Liver (tissue), 9 donors: ENCODE results near the gene KLHL30. TPM values are rescaled to one million over a fixed set of nuclear protein-coding genes. Genes with fewer than 3 reads are reported as not detected.

Experiments used
- DNase-seq: peaks from one replicate; pipeline ENCODE4 v3.0.0-alpha.2; 2017; ENCODE audit warnings: low spot score
- H3K27ac ChIP-seq, 2 donors: one replicate each; pipeline ENCODE4 v1.7.0; 2013; ENCODE audit warnings: inconsistent platforms in 2 of 2, low read length in 2 of 2, control low read depth in 1 of 2, low read depth in 1 of 2, mild to moderate bottlenecking in 1 of 2
- H3K27me3 ChIP-seq, 4 donors: one replicate each; pipeline versions ENCODE4 v1.6.1 to v1.7.0; 2013; ENCODE audit warnings: low read length in 3 of 4, inconsistent platforms in 1 of 4, mild to moderate bottlenecking in 1 of 4, moderate library complexity in 1 of 4; ENCODE audit not compliant: control insufficient read depth in 4 of 4, insufficient read depth in 4 of 4
- H3K36me3 ChIP-seq, 4 donors: one replicate each; pipeline versions ENCODE4 v1.6.1 to v1.7.0; 2013; ENCODE audit warnings: low read length in 3 of 4, mild to moderate bottlenecking in 3 of 4, low read depth in 1 of 4, moderate library complexity in 1 of 4; ENCODE audit not compliant: control insufficient read depth in 4 of 4, insufficient read depth in 3 of 4
- H3K4me1 ChIP-seq, 4 donors: one replicate each; pipeline versions ENCODE4 v1.6.1 to v1.7.0; 2013; ENCODE audit warnings: low read length in 3 of 4, mild to moderate bottlenecking in 3 of 4, moderate library complexity in 1 of 4; ENCODE audit not compliant: control insufficient read depth in 4 of 4, insufficient read depth in 4 of 4
- H3K4me3 ChIP-seq, 3 donors: one replicate each; pipeline versions ENCODE4 v1.6.1 to v1.7.0; 2013; ENCODE audit warnings: low read length in 3 of 3, control low read depth in 1 of 3, low read depth in 1 of 3, mild to moderate bottlenecking in 1 of 3
- H3K9ac ChIP-seq, 2 donors: one replicate each; pipeline ENCODE4 v1.7.0; 2013; ENCODE audit warnings: low read length in 2 of 2, mild to moderate bottlenecking in 2 of 2, moderate library complexity in 2 of 2, control low read depth in 1 of 2, low read depth in 1 of 2
- H3K9me3 ChIP-seq, 4 donors: one replicate each; pipeline versions ENCODE4 v1.6.1 to v1.7.0; 2013; ENCODE audit warnings: low read length in 3 of 4; ENCODE audit not compliant: control insufficient read depth in 4 of 4
- EGR1 ChIP-seq, 2 donors: IDR thresholded peaks; 2 replicates each; pipeline ENCODE4 v1.6.1; 2016 to 2018; ENCODE audit warnings: antibody characterized with exemption in 2 of 2, low read depth in 2 of 2
- FOXA1 ChIP-seq: IDR thresholded peaks from 2 replicates; pipeline ENCODE4 v1.6.1; 2016; ENCODE audit warnings: antibody characterized with exemption
- FOXA2 ChIP-seq: IDR thresholded peaks from 2 replicates; pipeline ENCODE4 v1.6.1; 2016; ENCODE audit warnings: antibody characterized with exemption
- GABPA ChIP-seq, 2 donors: IDR thresholded peaks in 1 of 2; conservative IDR thresholded peaks in 1 of 2; 2 replicates each; pipeline ENCODE4 v1.6.1; 2016; ENCODE audit warnings: antibody characterized with exemption in 2 of 2, mild to moderate bottlenecking in 1 of 2, moderate library complexity in 1 of 2
- HNF4A ChIP-seq, 2 donors: conservative IDR thresholded peaks; 2 replicates each; pipeline ENCODE4 v1.6.1; 2016; ENCODE audit warnings: antibody characterized with exemption in 2 of 2, mild to moderate bottlenecking in 2 of 2
- HNF4G ChIP-seq: IDR thresholded peaks from 2 replicates; pipeline ENCODE4 v1.6.1; 2016; ENCODE audit warnings: antibody characterized with exemption
- JUND ChIP-seq, 2 donors: IDR thresholded peaks; 2 replicates each; pipeline ENCODE4 v1.6.1; 2016; ENCODE audit warnings: antibody characterized with exemption in 2 of 2
- NR2F2 ChIP-seq: IDR thresholded peaks from 2 replicates; pipeline ENCODE4 v1.6.1; 2016; ENCODE audit warnings: antibody characterized with exemption
- RAD21 ChIP-seq, 2 donors: IDR thresholded peaks; 2 replicates each; pipeline ENCODE4 v1.6.1; 2016; ENCODE audit warnings: antibody characterized with exemption in 2 of 2, mild to moderate bottlenecking in 2 of 2
- RXRA ChIP-seq, 2 donors: IDR thresholded peaks; 2 replicates each; pipeline ENCODE4 v1.6.1; 2017 to 2018; ENCODE audit warnings: antibody characterized with exemption in 2 of 2, mild to moderate bottlenecking in 1 of 2
- SP1 ChIP-seq: IDR thresholded peaks from 2 replicates; pipeline ENCODE4 v1.6.1; 2018; ENCODE audit warnings: antibody characterized with exemption, mild to moderate bottlenecking
- TAF1 ChIP-seq: conservative IDR thresholded peaks from 2 replicates; pipeline ENCODE4 v1.6.1; 2016; ENCODE audit warnings: antibody characterized with exemption, mild to moderate bottlenecking
- YY1 ChIP-seq: IDR thresholded peaks from 2 replicates; pipeline ENCODE4 v1.6.1; 2016; ENCODE audit warnings: antibody characterized with exemption, mild to moderate bottlenecking
- WGBS: extraction: QIAGEN DNeasy Blood & Tissue Kit; methylation state at CpG from one replicate; pipeline ENCODE4 v1.1.7; 2013; 5-methylcytosine and 5-hydroxymethylcytosine counted together
- polyA plus RNA-seq, 2 donors: library from polyadenylated mRNA; stranded (reverse) in 1 of 2; unstranded in 1 of 2; fragments of 200-250 nt in 1 of 2; fragments of >200 nt in 1 of 2; fragmentation: Nextera tagmentation in 1 of 2; extraction: Ambion mirVana in 1 of 2; gene quantifications; one replicate each; pipeline versions ENCODE4 v1.2.1 to v1.2.3, GENCODE V29; 2013 to 2015
- total RNA-seq, 2 donors: library from RNA; depleted of rRNA; stranded (reverse); fragments of >200 nt; gene quantifications; one replicate each; pipeline ENCODE4 v1.2.3, GENCODE V29; 2014
- TF ChIP-seq, protein P1 (sequence below): IDR thresholded peaks from 2 replicates; pipeline ENCODE4 v1.6.1; 2016; ENCODE audit warnings: antibody characterized with exemption
- TF ChIP-seq, protein P2 (sequence below): IDR thresholded peaks from 2 replicates; pipeline ENCODE4 v1.6.1; 2016; ENCODE audit warnings: antibody characterized with exemption
- TF ChIP-seq, protein P3 (sequence below): IDR thresholded peaks from 2 replicates; pipeline ENCODE4 v1.6.1; 2016; ENCODE audit warnings: antibody characterized with exemption
- TF ChIP-seq, protein P4 (sequence below): IDR thresholded peaks from 2 replicates; pipeline ENCODE4 v1.6.1; 2016; ENCODE audit warnings: antibody characterized with exemption, mild to moderate bottlenecking
- TF ChIP-seq, protein P5 (sequence below): fragments of 150-350 bp; IDR thresholded peaks from 2 replicates; pipeline ENCODE4 v1.5.1; 2017; ENCODE audit warnings: improper control_type of control experiment, low read depth, low read length; ENCODE audit not compliant: missing input control
- donor health status: healthy.
- donor health status: healthy.
- donor health status: healthy.
- donor health status: healthy.
- donor health status: healthy.

The KLHL30 gene
- total and polyA plus RNA-seq, 4 donors, result 0.05 to 0.08 TPM; not detected in 2

DNA sequence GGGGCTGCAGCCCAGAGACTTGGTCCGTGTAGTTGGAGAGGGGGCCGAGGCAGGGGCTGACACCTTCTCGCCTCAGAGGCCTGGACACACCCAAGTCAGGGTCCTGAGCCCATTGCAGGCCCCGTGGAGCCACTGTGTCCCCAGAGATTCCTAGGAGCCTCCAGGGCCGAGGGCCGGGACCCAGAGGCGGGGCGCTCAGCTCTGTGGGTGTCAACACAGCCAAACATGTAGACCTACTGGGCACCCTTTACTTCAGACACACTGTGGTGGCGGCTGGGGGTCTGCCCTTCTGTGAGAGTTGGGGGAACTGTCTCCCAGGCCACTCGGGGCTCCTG is 38.8 kb upstream of the KLHL30 start:
- Histone ChIP-seq H3K36me3 (peaks cover 0 to 2% (median 0%) of the 10 kb centered on the region in 4 donors), H3K4me1 (peaks cover 2 to 8% (median 5%) of the 10 kb centered on the region in 4 donors), H3K27me3 (no peaks in the 10 kb centered on the region), H3K27ac (no peak overlapping the region), H3K9me3 (no peaks in the 10 kb centered on the region), H3K4me3 (no peak overlapping the region), H3K9ac (no peak overlapping the region)
- DNase-seq, result no peak
- TF ChIP-seq FOXA1 (no peak), GABPA (IDR thresholded peaks at IDR 0.05 in 1 of 2, conservative IDR thresholded peaks at IDR 0.05 in 1 of 2) (no peak), HNF4A (conservative IDR thresholded peaks at IDR 0.05) (no peak), JUND (IDR thresholded peaks at IDR 0.05) (no peak), HNF4G (no peak), EGR1 (IDR thresholded peaks at IDR 0.05; ENCODE audit: low read depth in 2 of 2) (no peak), RAD21 (IDR thresholded peaks at IDR 0.05) (no peak), SP1 (no peak), YY1 (no peak)
- TF ChIP-seq, protein P1, sequence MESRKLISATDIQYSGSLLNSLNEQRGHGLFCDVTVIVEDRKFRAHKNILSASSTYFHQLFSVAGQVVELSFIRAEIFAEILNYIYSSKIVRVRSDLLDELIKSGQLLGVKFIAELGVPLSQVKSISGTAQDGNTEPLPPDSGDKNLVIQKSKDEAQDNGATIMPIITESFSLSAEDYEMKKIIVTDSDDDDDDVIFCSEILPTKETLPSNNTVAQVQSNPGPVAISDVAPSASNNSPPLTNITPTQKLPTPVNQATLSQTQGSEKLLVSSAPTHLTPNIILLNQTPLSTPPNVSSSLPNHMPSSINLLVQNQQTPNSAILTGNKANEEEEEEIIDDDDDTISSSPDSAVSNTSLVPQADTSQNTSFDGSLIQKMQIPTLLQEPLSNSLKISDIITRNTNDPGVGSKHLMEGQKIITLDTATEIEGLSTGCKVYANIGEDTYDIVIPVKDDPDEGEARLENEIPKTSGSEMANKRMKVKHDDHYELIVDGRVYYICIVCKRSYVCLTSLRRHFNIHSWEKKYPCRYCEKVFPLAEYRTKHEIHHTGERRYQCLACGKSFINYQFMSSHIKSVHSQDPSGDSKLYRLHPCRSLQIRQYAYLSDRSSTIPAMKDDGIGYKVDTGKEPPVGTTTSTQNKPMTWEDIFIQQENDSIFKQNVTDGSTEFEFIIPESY, result no peak
- TF ChIP-seq, protein P2, sequence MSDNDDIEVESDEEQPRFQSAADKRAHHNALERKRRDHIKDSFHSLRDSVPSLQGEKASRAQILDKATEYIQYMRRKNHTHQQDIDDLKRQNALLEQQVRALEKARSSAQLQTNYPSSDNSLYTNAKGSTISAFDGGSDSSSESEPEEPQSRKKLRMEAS, result no peak
- TF ChIP-seq, protein P3, sequence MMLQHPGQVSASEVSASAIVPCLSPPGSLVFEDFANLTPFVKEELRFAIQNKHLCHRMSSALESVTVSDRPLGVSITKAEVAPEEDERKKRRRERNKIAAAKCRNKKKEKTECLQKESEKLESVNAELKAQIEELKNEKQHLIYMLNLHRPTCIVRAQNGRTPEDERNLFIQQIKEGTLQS, result no peak
- TF ChIP-seq, protein P4, sequence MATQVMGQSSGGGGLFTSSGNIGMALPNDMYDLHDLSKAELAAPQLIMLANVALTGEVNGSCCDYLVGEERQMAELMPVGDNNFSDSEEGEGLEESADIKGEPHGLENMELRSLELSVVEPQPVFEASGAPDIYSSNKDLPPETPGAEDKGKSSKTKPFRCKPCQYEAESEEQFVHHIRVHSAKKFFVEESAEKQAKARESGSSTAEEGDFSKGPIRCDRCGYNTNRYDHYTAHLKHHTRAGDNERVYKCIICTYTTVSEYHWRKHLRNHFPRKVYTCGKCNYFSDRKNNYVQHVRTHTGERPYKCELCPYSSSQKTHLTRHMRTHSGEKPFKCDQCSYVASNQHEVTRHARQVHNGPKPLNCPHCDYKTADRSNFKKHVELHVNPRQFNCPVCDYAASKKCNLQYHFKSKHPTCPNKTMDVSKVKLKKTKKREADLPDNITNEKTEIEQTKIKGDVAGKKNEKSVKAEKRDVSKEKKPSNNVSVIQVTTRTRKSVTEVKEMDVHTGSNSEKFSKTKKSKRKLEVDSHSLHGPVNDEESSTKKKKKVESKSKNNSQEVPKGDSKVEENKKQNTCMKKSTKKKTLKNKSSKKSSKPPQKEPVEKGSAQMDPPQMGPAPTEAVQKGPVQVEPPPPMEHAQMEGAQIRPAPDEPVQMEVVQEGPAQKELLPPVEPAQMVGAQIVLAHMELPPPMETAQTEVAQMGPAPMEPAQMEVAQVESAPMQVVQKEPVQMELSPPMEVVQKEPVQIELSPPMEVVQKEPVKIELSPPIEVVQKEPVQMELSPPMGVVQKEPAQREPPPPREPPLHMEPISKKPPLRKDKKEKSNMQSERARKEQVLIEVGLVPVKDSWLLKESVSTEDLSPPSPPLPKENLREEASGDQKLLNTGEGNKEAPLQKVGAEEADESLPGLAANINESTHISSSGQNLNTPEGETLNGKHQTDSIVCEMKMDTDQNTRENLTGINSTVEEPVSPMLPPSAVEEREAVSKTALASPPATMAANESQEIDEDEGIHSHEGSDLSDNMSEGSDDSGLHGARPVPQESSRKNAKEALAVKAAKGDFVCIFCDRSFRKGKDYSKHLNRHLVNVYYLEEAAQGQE, result no peak
- 89% methylated on average over 10 of the region's 10 CpGs for WGBS

DNA sequence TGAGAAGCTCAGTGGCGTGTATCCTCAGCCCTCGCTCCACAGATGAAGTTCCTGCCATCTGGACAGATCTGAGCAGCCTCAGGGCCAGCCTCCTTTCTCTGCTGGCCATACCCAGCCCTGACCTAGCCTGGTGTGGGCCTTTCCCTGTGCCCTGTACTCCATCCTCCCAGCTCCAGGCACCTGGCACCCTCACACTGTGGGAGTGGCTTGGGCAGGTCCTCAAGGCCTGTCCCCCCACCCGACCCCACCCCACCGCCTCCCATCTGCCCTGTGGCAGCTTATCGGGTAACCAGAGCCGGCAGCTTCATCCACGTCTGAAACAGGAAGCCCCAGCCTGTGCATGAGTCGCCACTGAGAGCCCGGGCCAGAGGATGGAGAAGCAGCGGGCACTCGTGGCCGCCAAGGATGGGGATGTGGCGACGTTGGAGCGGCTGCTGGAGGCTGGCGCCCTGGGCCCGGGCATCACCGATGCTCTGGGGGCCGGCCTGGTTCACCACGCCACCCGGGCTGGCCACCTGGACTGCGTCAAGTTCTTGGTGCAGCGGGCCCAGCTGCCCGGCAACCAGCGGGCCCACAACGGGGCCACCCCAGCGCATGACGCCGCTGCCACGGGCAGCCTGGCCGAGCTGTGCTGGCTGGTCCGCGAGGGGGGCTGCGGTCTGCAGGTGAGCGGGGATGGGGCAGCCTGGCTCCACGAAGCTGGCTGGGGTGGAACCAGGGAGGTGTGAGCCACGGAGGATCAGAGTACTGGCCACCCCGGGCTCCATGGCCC is 38.2 kb upstream of the KLHL30 start, which contains the start of gene ESPNL:
Gene ESPNL, plus strand, starts transcription at position 292 of the 772 bp plus-strand sequence. Its CDS starts 80 bp downstream, at position 372.
- no peak for DNase-seq
- TF ChIP-seq HNF4G (no peak), TAF1 (no peak), RXRA (IDR thresholded peaks at IDR 0.05) (no peak), NR2F2 (no peak), FOXA1 (no peak), SP1 (no peak), HNF4A (conservative IDR thresholded peaks at IDR 0.05) (no peak), RAD21 (IDR thresholded peaks at IDR 0.05) (no peak), GABPA (IDR thresholded peaks at IDR 0.05 in 1 of 2, conservative IDR thresholded peaks at IDR 0.05 in 1 of 2) (no peak), YY1 (no peak), EGR1 (IDR thresholded peaks at IDR 0.05; ENCODE audit: low read depth in 2 of 2) (no peak), FOXA2 (no peak)
- TF ChIP-seq, protein P4, result no peak
- TF ChIP-seq, protein P2, result no peak
- TF ChIP-seq, protein P3, result no peak
- TF ChIP-seq, protein P5, sequence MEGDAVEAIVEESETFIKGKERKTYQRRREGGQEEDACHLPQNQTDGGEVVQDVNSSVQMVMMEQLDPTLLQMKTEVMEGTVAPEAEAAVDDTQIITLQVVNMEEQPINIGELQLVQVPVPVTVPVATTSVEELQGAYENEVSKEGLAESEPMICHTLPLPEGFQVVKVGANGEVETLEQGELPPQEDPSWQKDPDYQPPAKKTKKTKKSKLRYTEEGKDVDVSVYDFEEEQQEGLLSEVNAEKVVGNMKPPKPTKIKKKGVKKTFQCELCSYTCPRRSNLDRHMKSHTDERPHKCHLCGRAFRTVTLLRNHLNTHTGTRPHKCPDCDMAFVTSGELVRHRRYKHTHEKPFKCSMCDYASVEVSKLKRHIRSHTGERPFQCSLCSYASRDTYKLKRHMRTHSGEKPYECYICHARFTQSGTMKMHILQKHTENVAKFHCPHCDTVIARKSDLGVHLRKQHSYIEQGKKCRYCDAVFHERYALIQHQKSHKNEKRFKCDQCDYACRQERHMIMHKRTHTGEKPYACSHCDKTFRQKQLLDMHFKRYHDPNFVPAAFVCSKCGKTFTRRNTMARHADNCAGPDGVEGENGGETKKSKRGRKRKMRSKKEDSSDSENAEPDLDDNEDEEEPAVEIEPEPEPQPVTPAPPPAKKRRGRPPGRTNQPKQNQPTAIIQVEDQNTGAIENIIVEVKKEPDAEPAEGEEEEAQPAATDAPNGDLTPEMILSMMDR, result no peak

More for the DNA sequence above, 38.2 kb upstream of the KLHL30 start, which contains the start of gene ESPNL:
- Histone ChIP-seq H3K4me3 (no peak within 1 kb of the TSS), H3K9me3 (no peaks in the 10 kb centered on the region), H3K27me3 (no peaks in the 10 kb centered on the region), H3K9ac (no peak within 1 kb of the TSS), H3K4me1 (peaks cover 2 to 8% (median 5%) of the 10 kb centered on the region in 4 donors), H3K27ac (no peak within 1 kb of the TSS), H3K36me3 (no peaks in the 10 kb centered on the region)
- 92% methylated on average over 38 of the region's 38 CpGs for WGBS
